ENCODE data around the gene JUND.
A peak's percentile ranks its signal among the peaks of the same experiment; 100 is the strongest.

Gene JUND

DNA sequence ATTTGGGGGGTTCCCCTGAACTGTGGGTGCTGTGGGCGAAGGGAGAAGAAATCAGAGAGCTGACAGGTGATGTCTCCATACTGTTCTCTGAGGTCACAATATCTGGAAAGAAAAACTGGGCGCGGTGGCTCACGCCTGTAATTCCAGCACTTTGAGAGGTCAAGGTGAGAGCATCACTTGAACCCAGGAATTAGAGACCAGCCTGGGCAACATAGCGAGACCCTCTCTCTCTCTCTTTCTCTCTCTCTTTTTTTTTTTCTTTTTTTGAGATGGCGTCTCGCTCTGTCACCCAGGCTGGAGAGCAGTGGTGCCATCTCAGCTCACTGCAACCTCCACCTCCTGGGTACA, 29.1 kb downstream of the JUND start:
- no peaks in the 10 kb centered on the region for H3K9me3 ChIP-seq (ENCODE audit: low read length)
- no peaks in the 10 kb centered on the region for H3K4me1 ChIP-seq (ENCODE audit: insufficient read depth, low read length)
- no peaks in the 10 kb centered on the region for H3K36me3 ChIP-seq (ENCODE audit: insufficient read depth, low read length)
- no peak overlapping the region for H3K4me3 ChIP-seq (ENCODE audit: low read length)
- no peak overlapping the region for H2AFZ ChIP-seq (ENCODE audit: low read depth, low read length)
- H3K27me3 ChIP-seq (ENCODE audit: insufficient read depth, low read length), result peaks cover 12% of the 10 kb centered on the region

GRCh38 chr19:18251587-18252369, 29.6 kb downstream of the JUND start:
- H3K4me3 ChIP-seq (ENCODE audit: low read length), result no peak overlapping the region
- no peaks in the 10 kb centered on the region for H3K9me3 ChIP-seq (ENCODE audit: low read length)
- no peaks in the 10 kb centered on the region for H3K36me3 ChIP-seq (ENCODE audit: insufficient read depth, low read length)
- no peaks in the 10 kb centered on the region for H3K4me1 ChIP-seq (ENCODE audit: insufficient read depth, low read length)
- peaks cover 13% of the 10 kb centered on the region for H3K27me3 ChIP-seq (ENCODE audit: insufficient read depth, low read length)
- no peak overlapping the region for H2AFZ ChIP-seq (ENCODE audit: low read depth, low read length)

DNA sequence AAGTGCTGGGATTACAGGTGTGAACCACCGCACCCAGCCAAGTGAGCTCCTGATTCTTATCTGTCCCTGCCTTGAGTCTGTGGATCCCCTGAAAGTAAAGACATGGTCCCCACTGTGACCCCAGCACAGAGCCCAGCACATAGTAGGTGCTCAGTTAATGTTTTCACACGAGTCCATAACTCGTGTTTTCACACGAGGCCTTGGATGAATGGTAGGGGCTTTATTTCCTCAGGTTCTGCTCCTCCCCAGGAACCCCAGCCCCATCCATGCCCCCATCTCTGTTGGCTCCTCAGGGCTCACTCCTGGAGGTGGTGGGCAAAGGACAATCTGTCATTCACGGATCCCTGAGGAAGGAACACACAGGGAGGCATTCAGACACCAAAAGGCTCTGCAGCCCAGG, 31.6 kb downstream of the JUND start:
- H3K9me3 ChIP-seq (ENCODE audit: low read length), result no peaks in the 10 kb centered on the region
- H3K36me3 ChIP-seq (ENCODE audit: insufficient read depth, low read length), result no peaks in the 10 kb centered on the region
- no peak overlapping the region for H3K4me3 ChIP-seq (ENCODE audit: low read length)
- H3K4me1 ChIP-seq (ENCODE audit: insufficient read depth, low read length), result no peaks in the 10 kb centered on the region
- no peak overlapping the region for H2AFZ ChIP-seq (ENCODE audit: low read depth, low read length)
- H3K27me3 ChIP-seq (ENCODE audit: insufficient read depth, low read length), result peaks cover 9% of the 10 kb centered on the region

DNA sequence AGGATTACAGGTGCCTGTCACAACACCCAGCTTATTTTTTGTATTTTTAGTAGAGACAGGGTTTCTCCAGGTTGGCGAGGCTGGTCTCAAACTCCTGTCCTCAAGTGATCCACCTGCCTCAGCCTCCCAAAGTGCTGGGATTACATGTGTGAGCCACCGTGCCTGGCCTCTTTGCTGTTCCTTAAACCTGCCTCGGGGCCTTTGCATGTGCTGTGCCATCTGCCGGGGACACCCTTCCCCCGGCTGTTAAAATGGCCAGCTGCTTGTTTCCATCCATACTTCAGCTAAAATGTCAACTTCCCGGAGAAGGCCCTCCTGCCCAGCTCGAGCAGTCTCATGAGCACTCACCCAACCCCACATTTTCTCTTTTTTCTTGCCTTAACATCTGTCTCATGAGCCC, 36.1 kb downstream of the JUND start:
- Histone ChIP-seq H3K9me3 (ENCODE audit: low read length) (no peaks in the 10 kb centered on the region), H3K36me3 (ENCODE audit: insufficient read depth, low read length) (no peaks in the 10 kb centered on the region), H3K4me1 (ENCODE audit: insufficient read depth, low read length) (no peaks in the 10 kb centered on the region), H3K27me3 (ENCODE audit: insufficient read depth, low read length) (peaks cover 18% of the 10 kb centered on the region), H2AFZ (ENCODE audit: low read depth, low read length) (no peak overlapping the region), H3K4me3 (ENCODE audit: low read length) (no peak overlapping the region)

- H2AFZ ChIP-seq (ENCODE audit: low read depth, low read length), result no peak overlapping the region
- H3K4me3 ChIP-seq (ENCODE audit: low read length), result no peak overlapping the region
- no peaks in the 10 kb centered on the region for H3K36me3 ChIP-seq (ENCODE audit: insufficient read depth, low read length)
- H3K4me1 ChIP-seq (ENCODE audit: insufficient read depth, low read length), result no peaks in the 10 kb centered on the region
- peaks cover 25% of the 10 kb centered on the region for H3K27me3 ChIP-seq (ENCODE audit: insufficient read depth, low read length)
- no peaks in the 10 kb centered on the region for H3K9me3 ChIP-seq (ENCODE audit: low read length)
Observed at GRCh38 chr19:18239303-18239702, 42.1 kb downstream of the JUND start.

DNA sequence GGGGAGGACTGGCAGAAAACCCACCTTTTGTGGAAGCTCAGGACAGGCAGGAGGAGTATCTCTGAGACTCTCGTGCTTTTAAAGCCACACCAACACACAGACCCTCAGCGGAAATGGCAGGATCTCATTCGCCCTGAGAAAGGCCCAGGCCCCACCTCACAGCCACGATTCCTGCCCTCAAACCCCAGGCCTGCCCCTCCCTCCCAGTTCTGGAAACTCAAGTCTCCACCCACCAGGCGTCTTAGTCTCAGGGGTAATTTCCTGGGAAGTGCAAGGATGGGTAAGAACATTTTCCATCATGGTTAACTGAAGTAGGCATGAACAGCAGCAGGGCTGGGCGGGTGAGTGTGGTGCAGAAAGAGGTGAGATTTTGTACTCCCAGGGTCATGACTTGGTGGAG, 47.2 kb downstream of the JUND start:
- Histone ChIP-seq H3K36me3 (ENCODE audit: insufficient read depth, low read length) (no peaks in the 10 kb centered on the region), H3K9me3 (ENCODE audit: low read length) (no peaks in the 10 kb centered on the region), H3K4me3 (ENCODE audit: low read length) (no peak overlapping the region), H2AFZ (ENCODE audit: low read depth, low read length) (no peak overlapping the region), H3K27me3 (ENCODE audit: insufficient read depth, low read length) (peaks cover 7% of the 10 kb centered on the region), H3K4me1 (ENCODE audit: insufficient read depth, low read length) (peaks cover 6% of the 10 kb centered on the region)

DNA sequence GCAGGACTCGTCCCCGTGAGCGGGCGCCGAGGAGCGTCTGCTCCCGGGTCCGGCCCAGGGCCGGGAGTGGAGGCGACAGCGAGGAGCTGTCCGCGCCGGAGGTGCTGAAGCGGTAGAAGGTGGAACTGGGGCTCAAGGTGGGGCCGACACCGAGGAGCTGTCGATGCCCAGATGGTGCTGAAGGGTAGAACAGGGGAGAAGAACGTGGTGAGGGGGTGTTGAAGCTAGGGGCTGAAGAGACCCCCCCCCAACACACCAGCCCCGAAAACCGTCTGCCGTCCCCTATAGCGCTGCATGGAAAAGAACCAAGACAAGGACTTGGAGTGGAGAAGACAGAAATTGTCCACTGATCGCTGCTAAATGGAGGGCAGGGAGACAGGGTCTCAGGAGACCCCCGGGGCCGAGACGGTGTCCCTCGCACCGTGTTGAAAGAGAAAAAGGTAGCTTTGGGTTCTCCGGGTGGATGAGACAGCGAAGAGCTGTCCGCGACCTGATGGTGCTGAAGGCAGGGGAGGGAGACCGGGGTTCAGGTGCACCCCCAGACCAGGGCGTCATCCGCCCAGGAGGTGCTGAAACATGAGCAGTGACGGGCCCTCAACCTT, 48.1 kb downstream of the JUND start:
- Histone ChIP-seq H3K36me3 (ENCODE audit: insufficient read depth, low read length) (no peaks in the 10 kb centered on the region), H3K4me1 (ENCODE audit: insufficient read depth, low read length) (peaks cover 6% of the 10 kb centered on the region), H3K27me3 (ENCODE audit: insufficient read depth, low read length) (peaks cover 5% of the 10 kb centered on the region), H3K9me3 (ENCODE audit: low read length) (no peaks in the 10 kb centered on the region), H2AFZ (ENCODE audit: low read depth, low read length) (no peak overlapping the region), H3K4me3 (ENCODE audit: low read length) (no peak overlapping the region)

DNA sequence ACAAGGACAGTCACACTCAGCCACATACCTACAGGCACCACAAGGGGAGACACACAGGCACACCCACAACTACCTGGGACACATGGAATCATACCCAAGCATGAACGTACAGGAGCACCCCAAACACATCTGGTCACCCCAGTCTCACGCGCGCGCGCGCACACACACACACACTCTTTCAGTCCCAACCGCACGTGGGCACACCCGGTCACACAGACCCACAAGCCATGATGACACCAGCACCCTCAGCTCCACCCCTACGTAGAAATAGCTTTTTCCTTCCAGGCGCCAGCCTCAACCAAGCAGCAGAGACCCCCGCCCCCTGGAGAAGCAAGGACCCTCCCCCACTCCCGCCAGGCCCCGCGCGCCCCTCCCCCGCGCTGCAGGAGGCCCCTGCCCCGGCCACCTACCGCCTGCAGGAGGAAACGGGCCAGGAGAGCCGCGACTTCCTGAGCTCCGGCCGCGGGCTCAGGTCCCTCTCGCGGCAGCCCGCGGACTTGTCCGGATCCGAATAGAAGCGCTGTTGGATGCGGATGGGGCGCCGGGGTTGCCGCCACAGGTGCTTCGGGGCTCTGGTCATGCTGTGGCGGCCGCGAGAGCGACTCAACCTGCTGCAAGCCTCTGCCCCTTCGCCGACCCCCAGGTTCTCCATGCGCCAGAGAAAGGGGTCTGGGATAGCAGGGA, 48.7 kb downstream of the JUND start:
- peaks cover 6% of the 10 kb centered on the region for H3K4me1 ChIP-seq (ENCODE audit: insufficient read depth, low read length)
- no peak overlapping the region for H2AFZ ChIP-seq (ENCODE audit: low read depth, low read length)
- no peaks in the 10 kb centered on the region for H3K36me3 ChIP-seq (ENCODE audit: insufficient read depth, low read length)
- no peaks in the 10 kb centered on the region for H3K9me3 ChIP-seq (ENCODE audit: low read length)
- peaks cover 5% of the 10 kb centered on the region for H3K27me3 ChIP-seq (ENCODE audit: insufficient read depth, low read length)
- peak overlapping the region; percentile 11 for H3K4me3 ChIP-seq (ENCODE audit: low read length)

DNA sequence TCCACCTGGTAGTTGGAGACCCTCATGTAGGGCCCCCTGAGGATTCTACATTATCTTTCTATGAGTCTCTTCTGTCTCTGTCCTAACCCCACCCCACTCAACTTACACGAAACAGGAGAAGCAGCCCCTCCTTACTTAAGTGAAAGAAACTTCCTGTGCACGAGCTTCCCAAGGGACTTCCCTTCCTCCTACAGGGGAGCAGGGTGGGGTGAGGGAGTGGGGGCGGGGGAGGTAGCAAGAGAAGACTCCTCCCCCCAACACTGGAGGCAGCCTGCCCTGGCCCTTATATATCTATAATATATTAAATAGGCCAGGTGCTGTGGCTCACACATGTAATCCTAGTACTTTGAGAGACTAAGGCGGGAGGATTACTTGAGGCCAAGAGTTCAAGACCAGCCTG, 49.6 kb downstream of the JUND start:
- no peaks in the 10 kb centered on the region for H3K9me3 ChIP-seq (ENCODE audit: low read length)
- H3K4me3 ChIP-seq (ENCODE audit: low read length), result no peak overlapping the region
- no peak overlapping the region for H2AFZ ChIP-seq (ENCODE audit: low read depth, low read length)
- peaks cover 4% of the 10 kb centered on the region for H3K27me3 ChIP-seq (ENCODE audit: insufficient read depth, low read length)
- peaks cover 6% of the 10 kb centered on the region for H3K4me1 ChIP-seq (ENCODE audit: insufficient read depth, low read length)
- no peaks in the 10 kb centered on the region for H3K36me3 ChIP-seq (ENCODE audit: insufficient read depth, low read length)

DNA sequence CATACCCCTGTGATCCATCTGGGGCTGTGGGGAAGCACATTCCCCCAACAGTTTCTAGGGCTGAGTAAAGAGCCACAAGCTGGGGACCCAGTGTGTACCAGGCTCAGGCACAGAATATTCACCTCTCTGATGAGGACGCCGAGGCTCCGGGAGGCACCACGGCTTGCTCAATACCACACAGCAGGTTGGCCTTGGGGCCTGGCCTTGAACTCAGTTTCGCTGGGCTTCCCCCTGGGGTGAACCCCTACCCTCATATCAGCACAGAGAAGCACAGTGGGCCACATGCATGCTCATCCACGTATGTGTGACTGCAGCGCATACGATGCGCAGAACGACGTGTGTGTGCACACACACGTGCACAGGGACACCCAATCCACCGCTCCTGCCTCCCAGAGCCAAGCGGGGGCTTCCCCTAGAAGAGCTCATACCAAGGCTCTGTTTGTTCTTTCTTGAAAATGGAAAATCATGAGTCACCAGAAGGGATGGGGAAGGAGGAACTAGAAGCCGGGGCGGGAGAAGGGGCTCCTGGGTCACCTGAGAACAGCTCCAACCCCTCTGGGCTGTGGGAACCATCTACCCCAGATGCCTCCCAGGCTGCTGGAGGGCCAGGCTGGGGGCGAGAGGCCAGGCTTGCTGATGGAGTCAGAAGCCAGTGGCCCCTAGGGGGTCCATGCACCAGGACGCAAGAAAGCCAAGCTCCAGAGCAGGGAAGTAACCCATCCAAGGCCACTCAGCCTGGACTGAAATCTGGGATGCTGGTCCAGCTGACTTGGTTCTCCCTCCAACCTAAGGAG, 50.3 kb downstream of the JUND start:
- Histone ChIP-seq H3K36me3 (ENCODE audit: insufficient read depth, low read length) (no peaks in the 10 kb centered on the region), H2AFZ (ENCODE audit: low read depth, low read length) (no peak overlapping the region), H3K4me1 (ENCODE audit: insufficient read depth, low read length) (peaks cover 6% of the 10 kb centered on the region), H3K4me3 (ENCODE audit: low read length) (no peak overlapping the region), H3K9me3 (ENCODE audit: low read length) (no peaks in the 10 kb centered on the region), H3K27me3 (ENCODE audit: insufficient read depth, low read length) (peaks cover 3% of the 10 kb centered on the region)

DNA sequence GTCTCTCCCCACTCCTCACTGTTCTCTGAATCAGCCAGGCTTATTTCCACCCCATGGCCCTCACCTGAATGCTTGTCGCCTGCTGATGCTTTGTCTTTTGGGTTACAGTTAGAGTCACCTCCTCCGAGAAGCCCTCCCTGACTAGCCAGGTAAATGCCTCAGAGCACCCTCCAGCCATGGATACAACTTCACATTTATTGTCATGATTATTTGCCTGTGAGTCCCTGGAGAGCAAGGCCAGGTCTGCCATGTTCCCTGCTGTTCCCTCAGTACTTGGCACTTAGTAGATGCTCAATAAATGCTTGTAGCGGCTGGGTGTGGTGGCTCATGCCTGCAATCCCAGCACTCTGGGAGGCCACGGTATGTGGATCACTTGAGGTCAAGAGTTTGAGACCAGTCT, 51.5 kb downstream of the JUND start:
- Histone ChIP-seq H3K9me3 (ENCODE audit: low read length) (no peaks in the 10 kb centered on the region), H3K27me3 (ENCODE audit: insufficient read depth, low read length) (peaks cover 12% of the 10 kb centered on the region)

More for the DNA sequence above, 51.5 kb downstream of the JUND start:
- H3K4me1 ChIP-seq (ENCODE audit: insufficient read depth, low read length), result peaks cover 12% of the 10 kb centered on the region
- H2AFZ ChIP-seq (ENCODE audit: low read depth, low read length), result no peak overlapping the region
- H3K36me3 ChIP-seq (ENCODE audit: insufficient read depth, low read length), result no peaks in the 10 kb centered on the region
- no peak overlapping the region for H3K4me3 ChIP-seq (ENCODE audit: low read length)

Measured in neuron (in vitro differentiated cells).